ENCODE measurements around the gene FAM117B.

Gene FAM117B

DNA sequence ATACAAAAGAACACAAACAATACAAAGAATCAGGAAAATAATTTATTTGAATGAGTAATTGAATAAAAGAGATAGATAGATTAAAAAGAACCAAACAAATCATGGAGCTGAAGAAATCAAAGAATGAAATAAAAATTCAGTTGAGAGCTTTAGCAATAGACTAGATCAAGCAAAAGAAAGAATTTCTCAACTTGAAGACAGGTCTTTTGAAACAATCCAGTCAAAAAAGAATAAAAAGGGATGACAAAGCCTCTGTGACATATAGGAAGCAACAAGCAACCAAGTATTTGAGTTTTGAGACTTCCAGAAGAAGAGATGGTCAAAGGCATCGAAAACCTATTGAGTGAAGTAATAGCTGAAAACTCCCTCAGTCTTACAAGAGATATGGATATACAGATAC lies 108.8 kb downstream of the FAM117B start:
- no peak for DNase-seq
- in situ Hi-C loops (cut with MboI; ENCODE audit: low pct_unique_long_range_greater_than_20kb, low sequenced_read_pairs) = no loop called here

DNA sequence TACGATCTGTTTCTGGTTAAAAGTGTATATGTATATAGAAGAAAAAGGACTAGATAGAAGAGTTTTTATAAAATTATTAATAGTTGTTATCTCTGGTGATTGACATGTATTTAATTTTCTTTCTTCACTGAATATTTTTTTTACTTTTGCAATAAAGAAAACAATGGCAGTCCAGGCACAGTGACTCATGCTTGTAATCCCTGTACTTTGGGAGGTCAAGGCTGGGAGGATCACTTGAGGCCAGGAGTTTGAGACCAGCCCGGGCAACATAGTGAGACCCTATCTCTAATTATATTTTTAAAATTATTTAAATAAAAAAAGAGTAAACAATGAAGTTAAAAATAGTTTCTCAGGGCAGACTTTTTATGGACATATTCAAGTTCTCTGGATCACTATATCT lies 114.7 kb downstream of the FAM117B start:
- no peak for DNase-seq
- in situ Hi-C loops (cut with MboI; ENCODE audit: low pct_unique_long_range_greater_than_20kb, low sequenced_read_pairs) = no loop called here

- DNase-seq = no peak
- in situ Hi-C loops (cut with MboI; ENCODE audit: low pct_unique_long_range_greater_than_20kb, low sequenced_read_pairs) = no loop called here
Observed at GRCh38 chr2:202750763-202751427, 116.1 kb downstream of the FAM117B start.

DNA sequence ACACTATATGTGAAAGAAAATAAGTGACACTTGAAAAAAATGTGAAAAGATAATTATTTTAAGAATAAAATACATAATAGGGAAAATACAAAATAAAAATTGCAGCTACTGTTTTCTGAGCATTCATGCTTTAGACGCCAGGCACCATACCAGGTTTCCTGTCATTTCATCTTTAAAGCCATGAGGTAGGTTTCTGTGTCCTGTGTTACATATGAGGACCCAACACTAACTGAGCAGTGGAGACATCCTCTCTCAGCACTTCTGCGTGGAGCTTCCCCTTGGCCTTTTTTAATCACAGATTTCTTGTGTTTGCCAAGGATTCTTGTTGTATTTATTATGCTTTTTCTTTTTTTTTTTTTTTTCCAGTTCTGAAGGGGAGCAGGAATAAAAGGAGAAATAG lies 117.3 kb downstream of the FAM117B start:
- in situ Hi-C loops (cut with MboI; ENCODE audit: low pct_unique_long_range_greater_than_20kb, low sequenced_read_pairs) = no loop called here
- DNase-seq = no peak

GRCh38 chr2:202754936-202755335 lies 120.2 kb downstream of the FAM117B start:
- in situ Hi-C loops (cut with MboI; ENCODE audit: low pct_unique_long_range_greater_than_20kb, low sequenced_read_pairs) = no loop called here
- DNase-seq = peak; percentile 9

GRCh38 chr2:202756598-202756997 lies 121.8 kb downstream of the FAM117B start:
- in situ Hi-C loops (cut with MboI; ENCODE audit: low pct_unique_long_range_greater_than_20kb, low sequenced_read_pairs) = no loop called here
- DNase-seq = no peak

DNA sequence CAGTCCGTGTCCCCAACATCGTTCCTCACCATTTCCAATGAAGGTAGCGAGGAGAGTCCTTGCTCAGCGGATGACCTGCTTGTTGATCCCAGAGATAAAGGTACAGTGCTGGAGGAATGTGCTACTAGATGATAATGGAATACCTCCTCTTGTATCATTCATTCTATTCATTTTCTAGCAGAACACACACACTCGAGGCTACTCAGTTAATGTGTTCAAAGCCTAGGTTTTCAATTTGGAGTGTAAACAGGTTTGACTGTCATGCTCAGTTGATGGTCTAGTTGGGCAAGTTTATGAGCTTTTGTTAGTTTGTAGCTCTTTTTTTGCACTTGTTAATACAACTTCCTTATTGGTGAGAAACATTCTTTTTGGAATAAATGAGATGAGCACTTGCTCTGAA lies 122.6 kb downstream of the FAM117B start:
- in situ Hi-C loops (cut with MboI; ENCODE audit: low pct_unique_long_range_greater_than_20kb, low sequenced_read_pairs) = no loop called here
- DNase-seq = no peak

DNA sequence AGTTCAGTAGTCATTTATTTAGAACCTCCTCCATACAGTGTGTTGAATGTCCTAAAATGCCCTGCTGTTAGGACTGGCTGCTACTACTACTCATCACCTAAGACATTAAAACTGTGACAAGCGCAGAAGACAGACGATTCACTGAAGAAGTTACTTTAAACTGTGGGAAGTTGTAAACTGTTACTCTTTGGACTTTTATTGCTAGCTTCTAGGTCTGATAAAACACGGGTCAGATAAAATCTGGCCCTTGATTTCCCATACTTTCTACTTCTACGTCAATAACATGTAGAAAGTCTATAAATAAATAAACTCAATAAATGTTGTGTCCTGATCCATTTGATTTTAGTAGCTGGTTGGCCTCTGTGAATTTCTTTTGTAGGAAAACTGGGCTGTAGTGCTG lies 123.4 kb downstream of the FAM117B start:
- in situ Hi-C loops (cut with MboI; ENCODE audit: low pct_unique_long_range_greater_than_20kb, low sequenced_read_pairs) = no loop called here

DNA sequence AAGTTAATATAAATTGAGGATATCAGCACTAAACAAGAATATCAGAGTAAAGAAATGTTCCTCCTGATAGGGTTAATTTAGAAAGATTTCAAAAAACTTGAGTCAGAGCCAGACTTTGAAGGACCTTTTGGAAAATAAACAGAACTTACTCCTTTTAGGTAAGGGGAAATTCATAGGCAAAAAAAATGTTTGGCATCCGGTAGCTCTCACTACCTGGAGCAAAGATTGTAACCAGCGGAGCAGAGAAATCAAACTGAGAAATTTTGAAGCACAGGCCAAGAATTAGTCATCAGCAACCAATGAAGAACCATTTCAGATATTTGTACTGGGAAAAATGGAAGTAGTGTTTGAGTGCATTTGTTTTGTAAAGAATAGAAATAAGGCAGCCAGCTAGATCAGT lies 123.8 kb downstream of the FAM117B start:
- DNase-seq = no peak
- in situ Hi-C loops (cut with MboI; ENCODE audit: low pct_unique_long_range_greater_than_20kb, low sequenced_read_pairs) = no loop called here

More for the DNA sequence above, 123.4 kb downstream of the FAM117B start:
- DNase-seq = no peak

- no peak for DNase-seq
Observed at GRCh38 chr2:202760848-202761247, 126.1 kb downstream of the FAM117B start.

GRCh38 chr2:202762556-202762955 lies 127.8 kb downstream of the FAM117B start:
- in situ Hi-C loops (cut with MboI; ENCODE audit: low pct_unique_long_range_greater_than_20kb, low sequenced_read_pairs) = no loop called here

More at GRCh38 chr2:202760848-202761247, 126.1 kb downstream of the FAM117B start:
- in situ Hi-C loops (cut with MboI; ENCODE audit: low pct_unique_long_range_greater_than_20kb, low sequenced_read_pairs) = no loop called here

DNA sequence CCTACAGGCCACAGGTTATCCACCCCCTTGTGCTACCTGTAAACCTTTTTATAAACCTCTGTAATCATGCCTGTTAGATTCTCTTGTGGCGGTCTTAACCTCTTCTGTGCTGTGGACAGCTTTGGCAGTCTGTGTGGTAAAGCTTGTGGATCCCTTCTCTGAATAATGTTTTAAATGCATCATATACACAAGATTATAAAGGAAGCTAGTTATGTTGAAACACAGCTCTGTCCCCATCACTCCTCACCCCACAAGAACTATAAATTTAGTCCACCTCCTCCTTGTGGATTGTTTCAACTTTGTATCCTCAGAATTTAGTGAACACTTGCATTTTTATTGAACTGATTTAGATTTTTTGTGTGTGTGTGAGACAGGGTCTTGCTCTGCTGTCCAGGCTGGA lies 129.1 kb downstream of the FAM117B start:
- in situ Hi-C loops (cut with MboI; ENCODE audit: low pct_unique_long_range_greater_than_20kb, low sequenced_read_pairs) = no loop called here
- no peak for DNase-seq

More at GRCh38 chr2:202762556-202762955, 127.8 kb downstream of the FAM117B start:
- DNase-seq = peak; percentile 60

- in situ Hi-C loops (cut with MboI; ENCODE audit: low pct_unique_long_range_greater_than_20kb, low sequenced_read_pairs) = no loop called here
- no peak for DNase-seq
Observed at GRCh38 chr2:202764991-202765390, 130.2 kb downstream of the FAM117B start.

DNA sequence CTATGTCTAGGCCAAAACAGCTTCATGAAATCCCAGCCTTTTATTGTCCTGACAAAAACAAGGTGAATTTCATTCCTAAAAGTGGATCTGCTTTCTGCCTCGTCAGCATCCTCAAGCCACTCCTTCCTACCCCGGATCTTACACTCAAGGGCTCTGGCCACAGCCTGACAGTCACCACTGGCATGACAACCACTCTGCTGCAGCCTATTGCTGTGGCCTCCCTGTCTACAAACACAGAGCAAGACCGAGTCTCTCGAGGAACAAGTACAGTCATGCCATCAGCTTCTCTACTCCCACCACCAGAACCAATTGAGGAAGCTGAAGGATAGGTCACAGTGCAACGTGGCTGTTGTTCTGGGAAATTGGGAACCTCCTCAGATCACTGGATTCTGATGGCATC lies 130.7 kb downstream of the FAM117B start:
- in situ Hi-C loops (cut with MboI; ENCODE audit: low pct_unique_long_range_greater_than_20kb, low sequenced_read_pairs) = no loop called here
- peak; percentile 60 for DNase-seq

DNA sequence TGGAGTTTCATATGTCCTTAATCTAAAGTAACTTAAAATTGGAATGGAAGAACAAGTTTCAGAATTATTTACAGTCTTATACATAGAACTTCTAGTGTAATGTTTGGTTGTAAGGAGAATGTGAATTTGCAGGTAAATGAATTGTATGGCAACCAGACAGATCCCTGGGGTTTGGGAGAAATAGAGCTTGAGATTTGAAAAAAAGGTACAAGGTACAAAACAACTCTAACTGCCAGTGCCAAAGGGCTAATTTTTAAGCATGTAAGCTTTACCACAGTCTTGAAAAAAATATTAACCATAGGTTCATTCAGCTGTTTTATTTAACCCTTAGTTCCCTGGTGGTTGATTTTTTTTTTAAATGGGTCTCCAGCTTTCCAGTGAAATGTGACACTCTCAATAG lies 133.5 kb downstream of the FAM117B start:
- in situ Hi-C loops (cut with MboI; ENCODE audit: low pct_unique_long_range_greater_than_20kb, low sequenced_read_pairs) = no loop called here
- DNase-seq = no peak

GRCh38 chr2:202769201-202769600 lies 134.4 kb downstream of the FAM117B start:
- no peak for DNase-seq
- in situ Hi-C loops (cut with MboI; ENCODE audit: low pct_unique_long_range_greater_than_20kb, low sequenced_read_pairs) = no loop called here

GRCh38 chr2:202771336-202771735 lies 136.6 kb downstream of the FAM117B start:
- no peak for DNase-seq
- in situ Hi-C loops (cut with MboI; ENCODE audit: low pct_unique_long_range_greater_than_20kb, low sequenced_read_pairs) = no loop called here

DNA sequence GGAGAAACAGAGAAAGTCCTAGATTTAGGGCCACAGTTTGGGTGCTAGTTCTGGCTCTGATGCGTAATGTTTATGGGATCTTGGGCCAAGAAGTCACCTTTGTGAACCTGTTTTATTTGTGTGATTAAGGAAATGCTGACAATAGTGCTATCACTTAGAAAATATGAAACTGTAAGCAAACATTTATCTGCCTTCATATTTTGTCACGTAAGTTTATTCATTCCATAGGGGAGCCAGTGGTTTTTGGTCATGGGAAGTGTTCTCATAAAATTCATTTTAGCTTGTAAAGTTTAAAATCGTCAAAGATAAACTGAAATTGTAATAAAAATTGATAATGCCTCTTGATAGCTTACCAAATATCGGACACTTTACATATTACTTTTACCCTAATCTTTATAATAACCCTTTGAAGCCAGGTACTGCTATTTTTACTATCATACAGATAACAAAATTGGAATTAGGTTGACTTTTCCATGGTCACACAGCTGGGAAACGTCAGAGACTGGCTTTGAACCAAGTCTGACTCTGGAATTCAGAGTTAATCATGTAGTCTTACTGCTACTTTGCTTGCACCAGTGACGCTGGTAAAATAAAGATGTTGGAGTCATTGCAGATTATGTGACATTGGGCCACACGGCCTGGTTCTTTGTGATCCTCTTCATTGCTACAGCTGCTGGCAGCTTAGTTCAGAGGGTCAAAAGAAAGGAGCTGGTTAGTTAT lies 137.1 kb downstream of the FAM117B start:
- in situ Hi-C loops (cut with MboI; ENCODE audit: low pct_unique_long_range_greater_than_20kb, low sequenced_read_pairs) = no loop called here
- DNase-seq = no peak

DNA sequence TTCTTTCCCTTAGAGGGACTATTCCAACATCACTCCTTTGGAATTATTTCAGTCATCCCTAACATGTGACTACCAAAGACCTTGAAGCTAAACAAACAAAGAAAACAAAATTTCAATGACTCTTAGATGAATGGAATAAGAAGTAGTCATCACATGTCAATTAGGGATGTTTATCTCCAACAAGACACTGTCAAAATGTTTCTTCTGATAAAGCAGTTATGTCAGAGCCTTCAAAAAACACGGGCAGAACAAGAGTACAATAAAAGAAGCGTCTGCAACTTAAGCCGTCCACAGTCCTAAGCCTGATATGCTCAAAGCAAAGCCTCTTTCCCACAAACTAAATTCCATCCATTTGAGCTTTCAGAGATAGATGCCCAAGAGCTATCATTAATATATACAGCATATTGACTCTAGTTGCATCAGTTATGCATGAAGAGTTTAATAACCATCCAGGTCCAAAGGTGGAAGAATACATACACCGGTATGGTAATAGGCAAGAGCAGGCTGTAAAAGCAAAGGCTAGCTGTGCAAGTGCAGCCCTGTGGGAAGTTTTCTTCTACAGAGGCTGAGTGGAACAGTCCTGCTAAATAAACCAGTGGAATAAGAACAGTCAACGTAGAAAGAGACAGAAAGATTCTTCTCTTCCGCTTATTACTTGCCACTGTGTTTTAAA lies 138.7 kb downstream of the FAM117B start:
- DNase-seq = no peak
- in situ Hi-C loops (cut with MboI; ENCODE audit: low pct_unique_long_range_greater_than_20kb, low sequenced_read_pairs) = no loop called here

GRCh38 chr2:202774104-202774503 lies 139.3 kb downstream of the FAM117B start:
- in situ Hi-C loops (cut with MboI; ENCODE audit: low pct_unique_long_range_greater_than_20kb, low sequenced_read_pairs) = no loop called here

More at GRCh38 chr2:202774104-202774503, 139.3 kb downstream of the FAM117B start:
- no peak for DNase-seq

Data from KBM-7 (cell line).